K562 (cell line): ENCODE data around the gene GPR15. TPM values are rescaled to one million over a fixed set of nuclear protein-coding genes. Genes with fewer than 3 reads are reported as not detected.

Source experiments
- DPF2 ChIP-seq: fragments of 450-650 bp; IDR thresholded peaks from 2 replicates; pipeline ENCODE4 v1.6.1; 2016
- GTF2A2 ChIP-seq: IDR thresholded peaks from 2 replicates; pipeline ENCODE4 v1.6.1; 2016; ENCODE audit warnings: mild to moderate bottlenecking, missing genetic modification characterization, missing compliant biosample characterization
- NCOA2 ChIP-seq, 2 experiments: fragments of 450-650 bp; IDR thresholded peaks; 2 replicates each; pipeline ENCODE4 v1.6.1; 2018; ENCODE audit warnings: mild to moderate bottlenecking in 2 of 2, moderate library complexity in 1 of 2; ENCODE audit not compliant: partially characterized antibody in 2 of 2
- NFYB ChIP-seq: IDR thresholded peaks from 2 replicates; pipeline ENCODE4 v1.6.1; 2011; ENCODE audit warnings: mild to moderate bottlenecking, moderate library complexity; ENCODE audit not compliant: insufficient read length; ENCODE audit errors: extremely low read depth
- TCF15 ChIP-seq: fragments of 250-450 bp; sonication (Bioruptor Pico); IDR thresholded peaks from 2 replicates; pipeline ENCODE4 v1.8.0; 2022; ENCODE audit warnings: moderate library complexity, mild to moderate bottlenecking, inconsistent platforms
- ZFX ChIP-seq: sonication (generic); formaldehyde crosslinking; IDR thresholded peaks from 2 replicates; pipeline ENCODE4 v1.8.0; 2022; ENCODE audit warnings: mild to moderate bottlenecking, missing genetic modification reagents, moderate library complexity
- polyA plus RNA-seq, 8 experiments: library from polyadenylated mRNA; depleted of rRNA in 4 of 8; stranded (reverse) in 5 of 8; unstranded in 3 of 8; fragments of >200 nt; fragmentation: Nextera tagmentation in 2 of 8; fragmentation: Illumina TruSeq in 1 of 8; extraction: Ambion mirVana in 2 of 8; extraction: Trizol in 1 of 8; gene quantifications; 2 replicates each; pipeline versions ENCODE4 v1.2.1 to v1.2.3, GENCODE V29; 2011 to 2014; ENCODE audit warnings: inconsistent platforms in 1 of 8, missing spikeins in 1 of 8
- total RNA-seq, 7 experiments: library from RNA; depleted of rRNA in 6 of 7; stranded (reverse); fragments of >200 nt in 6 of 7; fragmentation: Illumina TruSeq in 2 of 7; extraction: Trizol in 2 of 7; gene quantifications; 2 replicates each; pipeline versions ENCODE4 v1.2.1 to v1.2.3, GENCODE V29; 2011 to 2021; ENCODE audit warnings: low replicate concordance in 1 of 7
- TF ChIP-seq, protein P1 (sequence below), 2 experiments: fragments of 450-650 bp; formaldehyde crosslinking in 1 of 2; IDR thresholded peaks; 2 replicates each; pipeline versions ENCODE4 v1.4.0 to v1.6.1; 2014 to 2020; ENCODE audit warnings: mild to moderate bottlenecking in 2 of 2, borderline replicate concordance in 1 of 2, low read depth in 1 of 2
- TF ChIP-seq, protein P2 (sequence below): fragments of 150-350 bp; conservative IDR thresholded peaks from 2 replicates; pipeline ENCODE4 v1.6.1; 2014; ENCODE audit warnings: low read length
- TF ChIP-seq, protein P3 (sequence below): fragments of 250-450 bp; sonication (Bioruptor Pico); IDR thresholded peaks from 2 replicates; pipeline ENCODE4 v1.5.0; 2020; ENCODE audit warnings: mild to moderate bottlenecking, borderline replicate concordance

GPR15 gene
- total and polyA plus RNA-seq, 9 of the 15 experiments (the other 6 are each of a cell fraction or from before 2014, with no cell fraction given), result 0.13 TPM; not detected in 8

DNA sequence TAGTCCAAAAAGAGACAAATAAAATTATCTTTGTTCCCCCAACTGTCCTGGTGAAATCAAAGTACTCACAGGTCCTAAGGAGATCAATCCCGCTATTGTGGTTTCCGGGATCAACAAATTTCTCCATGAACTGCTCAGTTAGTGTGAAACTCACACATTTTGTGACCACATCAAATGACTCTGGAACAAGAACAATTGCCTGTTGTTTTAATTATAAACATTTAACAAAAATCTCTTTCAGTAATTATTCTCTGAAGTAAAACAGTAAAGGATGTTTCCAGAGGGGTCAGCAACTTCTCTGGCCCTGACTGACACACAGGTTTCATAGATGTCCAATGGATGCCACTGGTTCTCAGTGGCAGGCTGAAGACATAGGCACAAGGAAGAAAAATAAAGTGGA lies 13.0 kb upstream of the GPR15 start (continued):
- TF ChIP-seq, protein P1, sequence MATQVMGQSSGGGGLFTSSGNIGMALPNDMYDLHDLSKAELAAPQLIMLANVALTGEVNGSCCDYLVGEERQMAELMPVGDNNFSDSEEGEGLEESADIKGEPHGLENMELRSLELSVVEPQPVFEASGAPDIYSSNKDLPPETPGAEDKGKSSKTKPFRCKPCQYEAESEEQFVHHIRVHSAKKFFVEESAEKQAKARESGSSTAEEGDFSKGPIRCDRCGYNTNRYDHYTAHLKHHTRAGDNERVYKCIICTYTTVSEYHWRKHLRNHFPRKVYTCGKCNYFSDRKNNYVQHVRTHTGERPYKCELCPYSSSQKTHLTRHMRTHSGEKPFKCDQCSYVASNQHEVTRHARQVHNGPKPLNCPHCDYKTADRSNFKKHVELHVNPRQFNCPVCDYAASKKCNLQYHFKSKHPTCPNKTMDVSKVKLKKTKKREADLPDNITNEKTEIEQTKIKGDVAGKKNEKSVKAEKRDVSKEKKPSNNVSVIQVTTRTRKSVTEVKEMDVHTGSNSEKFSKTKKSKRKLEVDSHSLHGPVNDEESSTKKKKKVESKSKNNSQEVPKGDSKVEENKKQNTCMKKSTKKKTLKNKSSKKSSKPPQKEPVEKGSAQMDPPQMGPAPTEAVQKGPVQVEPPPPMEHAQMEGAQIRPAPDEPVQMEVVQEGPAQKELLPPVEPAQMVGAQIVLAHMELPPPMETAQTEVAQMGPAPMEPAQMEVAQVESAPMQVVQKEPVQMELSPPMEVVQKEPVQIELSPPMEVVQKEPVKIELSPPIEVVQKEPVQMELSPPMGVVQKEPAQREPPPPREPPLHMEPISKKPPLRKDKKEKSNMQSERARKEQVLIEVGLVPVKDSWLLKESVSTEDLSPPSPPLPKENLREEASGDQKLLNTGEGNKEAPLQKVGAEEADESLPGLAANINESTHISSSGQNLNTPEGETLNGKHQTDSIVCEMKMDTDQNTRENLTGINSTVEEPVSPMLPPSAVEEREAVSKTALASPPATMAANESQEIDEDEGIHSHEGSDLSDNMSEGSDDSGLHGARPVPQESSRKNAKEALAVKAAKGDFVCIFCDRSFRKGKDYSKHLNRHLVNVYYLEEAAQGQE (IDR thresholded peaks at IDR 0.05; ENCODE audit: borderline replicate concordance), result no peak
- TF ChIP-seq, protein P1 (CRISPR knock-in tag; IDR thresholded peaks at IDR 0.05; ENCODE audit: low read depth), result no peak
- no peak for TF ChIP-seq NFYB
- no peak for TF ChIP-seq DPF2
- TF ChIP-seq, protein P2, sequence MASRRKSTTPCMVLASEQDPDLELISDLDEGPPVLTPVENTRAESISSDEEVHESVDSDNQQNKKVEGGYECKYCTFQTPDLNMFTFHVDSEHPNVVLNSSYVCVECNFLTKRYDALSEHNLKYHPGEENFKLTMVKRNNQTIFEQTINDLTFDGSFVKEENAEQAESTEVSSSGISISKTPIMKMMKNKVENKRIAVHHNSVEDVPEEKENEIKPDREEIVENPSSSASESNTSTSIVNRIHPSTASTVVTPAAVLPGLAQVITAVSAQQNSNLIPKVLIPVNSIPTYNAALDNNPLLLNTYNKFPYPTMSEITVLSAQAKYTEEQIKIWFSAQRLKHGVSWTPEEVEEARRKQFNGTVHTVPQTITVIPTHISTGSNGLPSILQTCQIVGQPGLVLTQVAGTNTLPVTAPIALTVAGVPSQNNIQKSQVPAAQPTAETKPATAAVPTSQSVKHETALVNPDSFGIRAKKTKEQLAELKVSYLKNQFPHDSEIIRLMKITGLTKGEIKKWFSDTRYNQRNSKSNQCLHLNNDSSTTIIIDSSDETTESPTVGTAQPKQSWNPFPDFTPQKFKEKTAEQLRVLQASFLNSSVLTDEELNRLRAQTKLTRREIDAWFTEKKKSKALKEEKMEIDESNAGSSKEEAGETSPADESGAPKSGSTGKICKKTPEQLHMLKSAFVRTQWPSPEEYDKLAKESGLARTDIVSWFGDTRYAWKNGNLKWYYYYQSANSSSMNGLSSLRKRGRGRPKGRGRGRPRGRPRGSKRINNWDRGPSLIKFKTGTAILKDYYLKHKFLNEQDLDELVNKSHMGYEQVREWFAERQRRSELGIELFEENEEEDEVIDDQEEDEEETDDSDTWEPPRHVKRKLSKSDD, result no peak
- no peak for TF ChIP-seq ZFX (CRISPR knock-in tag)
- TF ChIP-seq GTF2A2 (tag), result no peak
- TF ChIP-seq, protein P3, sequence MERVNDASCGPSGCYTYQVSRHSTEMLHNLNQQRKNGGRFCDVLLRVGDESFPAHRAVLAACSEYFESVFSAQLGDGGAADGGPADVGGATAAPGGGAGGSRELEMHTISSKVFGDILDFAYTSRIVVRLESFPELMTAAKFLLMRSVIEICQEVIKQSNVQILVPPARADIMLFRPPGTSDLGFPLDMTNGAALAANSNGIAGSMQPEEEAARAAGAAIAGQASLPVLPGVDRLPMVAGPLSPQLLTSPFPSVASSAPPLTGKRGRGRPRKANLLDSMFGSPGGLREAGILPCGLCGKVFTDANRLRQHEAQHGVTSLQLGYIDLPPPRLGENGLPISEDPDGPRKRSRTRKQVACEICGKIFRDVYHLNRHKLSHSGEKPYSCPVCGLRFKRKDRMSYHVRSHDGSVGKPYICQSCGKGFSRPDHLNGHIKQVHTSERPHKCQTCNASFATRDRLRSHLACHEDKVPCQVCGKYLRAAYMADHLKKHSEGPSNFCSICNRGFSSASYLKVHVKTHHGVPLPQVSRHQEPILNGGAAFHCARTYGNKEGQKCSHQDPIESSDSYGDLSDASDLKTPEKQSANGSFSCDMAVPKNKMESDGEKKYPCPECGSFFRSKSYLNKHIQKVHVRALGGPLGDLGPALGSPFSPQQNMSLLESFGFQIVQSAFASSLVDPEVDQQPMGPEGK (CRISPR knock-in tag), result no peak
- no peak for TF ChIP-seq NCOA2 (IDR thresholded peaks at IDR 0.05; ENCODE audit: partially characterized antibody in 2 of 2)
- TF ChIP-seq TCF15 (CRISPR knock-in tag), result no peak
